Gastroesophageal sphincter (tissue), 4 donors: ENCODE data around the gene ADD1. TPM values are rescaled to one million over a fixed set of nuclear protein-coding genes. Genes with fewer than 3 reads are reported as not detected.

ENCODE experiments used
- ATAC-seq: fragments of 150-250 bp; one replicate; pipeline ENCODE4 v1.9.1; 2016; ENCODE audit warnings: mild to moderate bottlenecking, moderate library complexity
- H3K27ac ChIP-seq, 4 donors: fragments of 200-600 bp; sonication (generic) in 3 of 4; 1 replicate in 3 of 4; 2 replicates in 1 of 4; pipeline ENCODE4 v1.5.1; 2016 to 2019
- H3K27me3 ChIP-seq: fragments of 200-600 bp; sonication (generic); one replicate; pipeline ENCODE4 v1.5.1; 2019
- H3K36me3 ChIP-seq, 2 donors: fragments of 200-600 bp; sonication (generic); one replicate each; pipeline ENCODE4 v1.5.1; 2019; ENCODE audit warnings: control low read depth in 1 of 2
- H3K4me1 ChIP-seq, 3 donors: fragments of 200-600 bp; sonication (generic); 1 replicate in 2 of 3; 2 replicates in 1 of 3; pipeline ENCODE4 v1.5.1; 2016 to 2019; ENCODE audit warnings: control low read depth in 2 of 3
- H3K4me3 ChIP-seq, 2 donors: fragments of 200-600 bp; sonication (generic); one replicate each; pipeline ENCODE4 v1.5.1; 2019; ENCODE audit warnings: mild to moderate bottlenecking in 1 of 2, moderate library complexity in 1 of 2
- H3K9me3 ChIP-seq, 3 donors: fragments of 200-600 bp; sonication (generic); one replicate each; pipeline ENCODE4 v1.5.1; 2017 to 2019; ENCODE audit warnings: control low read depth in 2 of 3
- CTCF ChIP-seq, 4 experiments: fragments of 200-600 bp in 2 of 4; fragments of 450-650 bp in 2 of 4; sonication (generic) in 1 of 4; IDR thresholded peaks; one replicate each; pipeline ENCODE4 v1.5.1; 2017 to 2019; ENCODE audit warnings: antibody characterized with exemption in 4 of 4, mild to moderate bottlenecking in 2 of 4, moderate library complexity in 2 of 4
- EP300 ChIP-seq: sonication (generic); formaldehyde crosslinking; IDR thresholded peaks from one replicate; pipeline ENCODE4 v1.6.1; 2017; ENCODE audit warnings: antibody characterized with exemption, mild to moderate bottlenecking
- POLR2A ChIP-seq, 2 donors: fragments of 450-650 bp; IDR thresholded peaks; one replicate each; pipeline ENCODE4 v1.6.1; 2017; ENCODE audit warnings: antibody characterized with exemption in 2 of 2, mild to moderate bottlenecking in 2 of 2, moderate library complexity in 1 of 2
- POLR2AphosphoS5 ChIP-seq: sonication (generic); formaldehyde crosslinking; IDR thresholded peaks from one replicate; pipeline ENCODE4 v1.6.1; 2017; ENCODE audit warnings: antibody characterized with exemption
- WGBS, 2 donors: methylation state at CpG; one replicate each; pipeline ENCODE4 v1.1.5; 2018; ENCODE audit warnings: low coverage in 1 of 2; 5-methylcytosine and 5-hydroxymethylcytosine counted together
- total RNA-seq, 4 donors: library from RNA; depleted of rRNA; stranded (reverse); fragments of >200 nt; gene quantifications; one replicate each; pipeline ENCODE4 v1.1.0, GENCODE V29; 2016

Gene ADD1
- total RNA-seq, 4 donors from 2014 or later, result 230 to 384 (median 297) TPM

DNA sequence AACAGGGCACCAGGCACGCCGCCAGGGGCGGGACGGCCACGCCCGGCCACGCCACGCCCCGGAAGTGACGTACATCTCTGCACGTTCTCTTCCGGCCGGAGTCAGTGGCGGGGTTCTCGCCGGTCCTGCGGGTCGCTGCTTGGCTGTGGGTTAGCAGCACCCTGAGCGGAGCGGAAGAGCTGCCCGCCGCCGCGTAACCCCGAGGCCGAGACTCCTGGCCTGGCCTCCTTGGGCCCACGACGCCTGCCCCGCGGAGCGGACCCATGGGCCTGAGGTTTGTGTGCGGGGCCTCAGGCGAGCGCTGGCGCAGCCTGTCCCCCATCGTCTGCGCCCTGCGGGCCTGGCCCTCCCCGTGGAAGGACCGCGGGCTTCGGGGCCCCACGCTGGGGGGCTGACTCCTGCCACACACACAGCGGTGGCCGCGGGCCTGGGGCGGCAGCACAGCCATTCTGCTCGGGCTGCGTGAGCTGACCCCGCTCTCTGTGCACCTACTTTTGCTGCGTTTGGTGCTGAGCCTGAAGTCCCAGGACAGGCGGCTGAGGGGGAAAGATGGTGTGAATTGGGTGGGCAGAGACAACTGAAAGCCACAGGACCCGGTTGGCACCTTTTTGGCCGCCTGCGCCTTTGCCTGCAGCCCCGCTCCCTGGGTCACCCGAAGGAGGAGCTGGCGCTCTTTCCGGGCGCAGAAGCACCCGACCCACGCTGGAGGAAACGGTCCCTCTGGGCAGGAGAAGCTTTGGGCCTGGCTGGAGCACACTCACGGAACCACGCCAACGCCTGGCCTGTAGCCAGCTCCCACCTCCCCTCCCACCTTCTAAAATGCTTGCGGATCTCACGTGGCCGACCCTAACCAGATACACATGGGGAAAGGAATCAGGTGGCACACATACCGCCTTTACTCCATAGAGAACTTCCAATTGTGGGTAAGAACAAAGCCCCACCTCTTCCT is 91.4 kb downstream of the ADD1 start:
- TF ChIP-seq POLR2A (IDR thresholded peaks at IDR 0.05) (peak; percentile 93 to 95), CTCF (IDR thresholded peaks at IDR 0.05) (peak in 2 of 4 experiments; percentile 14 to 52), EP300 (no peak), POLR2AphosphoS5 (peak; percentile 98)
- peak; percentile 88 for ATAC-seq
- Histone ChIP-seq H3K36me3 (peaks cover 0 to 54% of the 10 kb centered on the region in 2 donors), H3K4me1 (peaks cover 0 to 64% (median 22%) of the 10 kb centered on the region in 3 donors), H3K27me3 (no peaks in the 10 kb centered on the region), H3K27ac (peak overlapping the region; percentile 40 to 96 (median 93)), H3K4me3 (peak overlapping the region; percentile 57 to 96), H3K9me3 (no peaks in the 10 kb centered on the region)
- 14 to 15% methylated on average over 1 to 4 of the region's 70 CpGs for WGBS, 2 donors

DNA sequence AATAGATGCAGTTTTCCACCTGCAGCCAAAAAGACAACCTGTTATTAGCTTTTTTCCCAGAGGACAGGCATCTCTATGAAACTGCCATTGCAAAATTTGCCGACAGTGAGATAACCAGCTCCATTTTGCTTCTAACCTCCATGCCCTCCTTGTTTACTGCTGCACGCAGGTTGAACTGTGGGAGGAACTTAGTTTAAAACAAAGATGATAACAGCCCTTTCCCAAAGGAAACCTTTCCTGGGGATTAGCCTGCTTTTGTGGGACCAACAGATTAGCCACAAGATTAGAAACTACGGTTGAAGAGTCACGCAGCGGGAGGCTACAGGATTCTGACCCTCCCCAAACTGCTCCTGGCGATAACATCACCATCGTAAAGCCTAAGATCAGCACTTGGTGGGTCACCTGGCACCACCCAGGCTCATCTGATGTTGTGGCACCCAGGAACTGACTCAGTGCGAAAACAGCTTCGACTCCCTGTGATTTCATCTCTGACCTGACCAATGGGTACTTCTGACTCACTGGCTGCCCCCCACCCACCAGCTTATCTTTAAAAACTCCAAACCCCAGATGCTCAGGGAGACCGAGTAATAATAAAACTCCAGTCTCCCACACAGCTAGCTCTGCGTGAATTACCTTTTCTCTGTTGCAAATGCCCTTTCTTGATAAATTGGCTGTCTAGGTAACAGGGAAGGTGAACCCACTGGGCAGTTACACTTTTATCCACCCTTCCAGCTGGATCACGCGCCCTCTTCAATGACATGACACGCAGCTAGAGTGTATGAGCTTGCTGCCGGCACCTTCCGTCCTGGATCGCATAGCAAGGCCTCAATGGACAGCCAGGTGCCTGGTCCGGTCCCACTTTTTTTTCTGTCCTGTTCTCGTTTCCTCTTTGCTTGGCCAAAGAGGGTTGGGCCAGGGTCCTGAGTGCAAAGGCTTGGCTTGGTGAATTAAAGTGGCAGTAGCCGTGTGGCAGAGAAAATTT is 92.4 kb downstream of the ADD1 start:
- H3K36me3 ChIP-seq, result peaks cover 0 to 54% of the 10 kb centered on the region in 2 donors
- H3K27ac ChIP-seq, result peak overlapping the region in 3 of 4 donors; percentile 92 to 96 (median 94)

GRCh38 chr4:2936773-2937145 is 93.1 kb downstream of the ADD1 start:
- ATAC-seq, result no peak
- peaks cover 0 to 54% of the 10 kb centered on the region in 2 donors for H3K36me3 ChIP-seq
- peak overlapping the region in 1 of 4 donors; percentile 14 for H3K27ac ChIP-seq
- H3K27me3 ChIP-seq, result no peaks in the 10 kb centered on the region
- TF ChIP-seq POLR2AphosphoS5, result peak; percentile 1
- TF ChIP-seq CTCF (IDR thresholded peaks at IDR 0.05), result no peak
- no peak for TF ChIP-seq EP300
- TF ChIP-seq POLR2A (IDR thresholded peaks at IDR 0.05), result no peak
- H3K4me1 ChIP-seq, result peaks cover 0 to 47% (median 17%) of the 10 kb centered on the region in 3 donors
- no CpG with 5 or more reads among the region's 6 CpGs for WGBS, 2 donors
- H3K9me3 ChIP-seq, result no peaks in the 10 kb centered on the region
- no peak overlapping the region for H3K4me3 ChIP-seq

More for the DNA sequence above, 92.4 kb downstream of the ADD1 start:
- TF ChIP-seq POLR2AphosphoS5, result no peak
- no peak for TF ChIP-seq EP300
- no peak for TF ChIP-seq POLR2A (IDR thresholded peaks at IDR 0.05)
- no peak for TF ChIP-seq CTCF (IDR thresholded peaks at IDR 0.05)
- 74 to 89% methylated on average over 9 to 15 of the region's 20 CpGs for WGBS, 2 donors
- peak overlapping the region; percentile 57 to 96 for H3K4me3 ChIP-seq
- H3K9me3 ChIP-seq, result no peaks in the 10 kb centered on the region
- H3K27me3 ChIP-seq, result no peaks in the 10 kb centered on the region
- peaks cover 0 to 54% (median 17%) of the 10 kb centered on the region in 3 donors for H3K4me1 ChIP-seq
- ATAC-seq, result no peak

DNA sequence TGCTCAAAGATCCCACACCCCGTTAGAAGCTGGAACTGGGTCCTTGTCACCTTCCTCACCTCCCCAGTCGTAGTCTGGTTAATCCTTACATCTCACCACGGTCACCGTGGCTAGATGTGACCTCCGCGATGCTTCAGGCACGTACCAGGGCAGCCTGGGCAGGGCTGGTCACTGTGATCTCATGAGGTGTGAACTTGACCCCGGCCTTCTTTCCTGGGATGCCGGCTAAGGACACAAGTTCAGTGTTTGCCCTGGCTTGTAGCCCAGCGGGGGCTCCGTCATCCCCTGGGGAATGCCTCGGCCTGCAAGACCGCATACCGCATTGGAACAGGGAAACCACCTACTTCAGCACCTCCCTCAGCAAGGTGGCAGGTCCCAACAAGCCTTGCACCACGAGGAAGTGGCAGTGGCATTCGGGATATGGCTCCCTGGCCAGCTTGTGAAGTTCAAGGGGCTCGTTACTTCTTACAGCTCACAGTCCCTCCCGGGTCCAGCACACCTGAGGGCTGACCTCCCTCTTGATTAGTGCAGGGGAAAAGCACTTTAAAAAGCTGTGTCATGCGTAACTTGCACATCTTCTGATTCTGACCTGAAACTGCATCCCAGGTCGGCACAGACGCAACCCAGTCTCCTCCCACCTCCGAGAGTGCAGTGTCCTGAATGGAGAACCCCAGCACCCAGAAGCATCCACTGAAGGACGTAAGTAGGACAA is 93.7 kb downstream of the ADD1 start:
- TF ChIP-seq POLR2AphosphoS5 (peak; percentile 9), POLR2A (IDR thresholded peaks at IDR 0.05) (no peak)
- Histone ChIP-seq H3K36me3 (peaks cover 0 to 56% of the 10 kb centered on the region in 2 donors), H3K4me1 (peaks cover 0 to 42% (median 17%) of the 10 kb centered on the region in 3 donors), H3K27ac (peak overlapping the region in 1 of 4 donors; percentile 14), H3K4me3 (no peak overlapping the region), H3K9me3 (no peaks in the 10 kb centered on the region), H3K27me3 (no peaks in the 10 kb centered on the region)
- WGBS, 2 donors, result 74 to 80% methylated on average over 6 to 7 of the region's 23 CpGs
- no peak for ATAC-seq
